OCI-LY7 (cell line): Measurements from ENCODE around the gene EBF3.

Experiments used
- CTCF ChIP-seq: fragments of 200-600 bp; sonication (generic); conservative IDR thresholded peaks from 2 replicates; pipeline ENCODE4 v1.5.1; 2014; ENCODE audit warnings: mild to moderate bottlenecking, antibody characterized with exemption, low read length, moderate library complexity, mixed read lengths
- EZH2phosphoT487 ChIP-seq: fragments of 200-600 bp; sonication (generic); IDR thresholded peaks from 2 replicates; pipeline ENCODE4 v1.6.1; 2018; ENCODE audit warnings: low read depth, borderline replicate concordance, mild to moderate bottlenecking, mixed run types, antibody characterized with exemption, low read length, moderate library complexity, mixed read lengths

- TF ChIP-seq CTCF = no peak
- no peak for TF ChIP-seq EZH2phosphoT487
Measured at GRCh38 chr10:129942019-129942277, 22.1 kb downstream of the EBF3 start.
